ENCODE measurements around the gene FAM107B.
A peak's percentile ranks its signal among the peaks of the same experiment; 100 is the strongest.
"Not testable (repeated sequence)": the region's sequence is repeated elsewhere in the genome, so short reads cannot be mapped to it uniquely, and the experiment has no call there.

The FAM107B gene

DNA sequence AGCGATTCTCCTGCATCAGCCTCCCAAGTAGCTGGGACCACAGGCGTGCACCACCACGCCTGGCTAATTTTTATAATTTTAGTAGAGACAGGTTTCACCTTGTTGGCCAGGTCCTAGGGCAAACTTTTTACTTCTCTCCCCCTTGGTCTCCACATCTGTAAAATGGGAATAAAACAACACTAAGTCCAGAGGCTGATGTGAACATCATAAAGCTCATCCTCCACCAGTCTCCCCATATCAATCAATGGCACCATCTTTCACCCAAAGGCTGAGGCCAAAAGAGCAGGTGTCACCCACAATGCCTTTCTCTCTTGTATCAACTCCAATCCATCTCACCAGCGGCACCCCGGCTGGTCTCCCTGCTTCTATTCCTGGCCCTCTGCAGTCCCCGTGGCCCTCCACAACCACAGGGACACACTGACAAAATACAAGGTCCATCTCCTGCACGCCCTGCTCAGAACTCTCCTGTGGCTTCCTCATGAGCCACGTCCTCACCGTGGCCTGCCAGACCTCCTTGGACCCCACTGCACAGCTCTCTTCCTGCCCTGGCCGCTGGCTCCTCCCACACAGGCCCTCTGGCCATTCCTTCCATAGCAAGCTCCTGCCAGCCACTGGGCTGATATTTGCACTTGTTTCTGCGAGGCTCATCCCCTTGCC is 179.0 kb downstream of the FAM107B start:
- no peak for DNase-seq

GRCh38 chr10:14594878-14595525 is 179.7 kb downstream of the FAM107B start:
- DNase-seq: no peak

GRCh38 chr10:14593806-14594205 is 180.9 kb downstream of the FAM107B start:
- no peak for DNase-seq

- no peak for DNase-seq
Measured at GRCh38 chr10:14592566-14592965, 182.1 kb downstream of the FAM107B start.

- DNase-seq: no peak
Measured at GRCh38 chr10:14592026-14592425, 182.7 kb downstream of the FAM107B start.

- not testable (repeated sequence) for DNase-seq
Measured at GRCh38 chr10:14588938-14589294, 185.8 kb downstream of the FAM107B start.

DNA sequence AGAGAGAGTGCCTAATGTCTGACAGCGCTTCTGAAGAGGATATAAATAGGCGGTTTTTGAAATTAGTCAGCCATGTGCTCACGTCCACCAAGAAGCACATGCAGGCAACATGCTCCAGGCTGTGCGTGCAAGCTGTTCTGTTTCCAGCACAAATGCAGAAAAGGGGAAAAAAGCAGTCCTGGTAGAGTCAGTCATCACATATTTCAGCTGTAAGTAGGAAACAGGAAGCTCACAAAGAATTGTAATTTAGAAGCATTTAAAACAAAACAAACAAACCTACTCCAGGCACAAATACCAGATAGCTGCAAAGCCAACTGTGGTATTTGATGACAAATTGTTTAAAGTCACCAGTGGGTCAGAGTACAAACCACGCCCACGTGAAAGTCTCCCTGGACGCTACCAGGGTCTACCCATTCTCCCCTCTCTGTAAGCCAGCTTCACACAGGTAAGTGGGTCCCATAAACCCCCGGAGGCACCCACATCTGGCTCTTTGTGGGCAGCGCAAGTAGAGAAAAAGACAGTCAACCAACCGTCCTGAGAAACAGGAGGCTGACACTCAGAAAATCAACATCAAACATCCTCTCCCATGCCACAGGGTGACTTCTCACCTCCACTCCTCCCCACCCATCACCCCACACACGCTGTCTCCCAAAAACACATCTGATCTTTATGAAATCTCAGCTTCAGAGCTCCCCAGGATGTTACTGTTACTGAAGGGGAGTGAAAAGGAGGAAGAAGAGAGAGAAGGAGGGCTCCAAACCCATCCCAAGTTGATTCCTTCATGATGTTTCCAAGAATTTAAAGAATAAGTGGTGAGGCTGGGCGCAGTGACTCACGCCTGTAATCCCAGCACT is 186.4 kb downstream of the FAM107B start:
- DNase-seq: peak; percentile 70

DNA sequence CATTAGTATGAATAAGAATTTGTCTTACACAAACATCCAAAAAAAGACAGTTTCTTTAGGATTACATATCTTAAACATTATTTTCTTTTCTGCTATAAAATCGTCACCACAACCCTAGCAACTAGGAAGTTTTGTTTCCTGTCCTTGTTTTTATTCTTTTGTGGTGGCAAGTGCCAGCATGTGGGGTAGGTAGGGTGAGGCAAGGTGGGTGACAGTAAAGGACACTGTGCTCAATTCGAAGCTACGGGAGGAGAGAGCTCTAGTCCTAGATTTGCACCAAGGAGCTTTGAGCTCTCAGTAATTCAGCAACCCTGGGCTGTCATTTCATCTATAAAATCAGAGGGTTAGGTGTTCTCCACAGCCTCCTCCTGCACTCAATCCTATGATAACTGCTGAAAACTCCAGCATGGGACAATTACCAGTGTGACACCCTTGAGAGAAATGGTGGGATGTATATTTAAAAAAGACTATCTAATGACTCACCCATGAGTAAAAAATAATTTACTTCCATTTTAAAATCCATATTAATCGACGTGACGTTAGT is 187.1 kb downstream of the FAM107B start:
- DNase-seq: no peak

DNA sequence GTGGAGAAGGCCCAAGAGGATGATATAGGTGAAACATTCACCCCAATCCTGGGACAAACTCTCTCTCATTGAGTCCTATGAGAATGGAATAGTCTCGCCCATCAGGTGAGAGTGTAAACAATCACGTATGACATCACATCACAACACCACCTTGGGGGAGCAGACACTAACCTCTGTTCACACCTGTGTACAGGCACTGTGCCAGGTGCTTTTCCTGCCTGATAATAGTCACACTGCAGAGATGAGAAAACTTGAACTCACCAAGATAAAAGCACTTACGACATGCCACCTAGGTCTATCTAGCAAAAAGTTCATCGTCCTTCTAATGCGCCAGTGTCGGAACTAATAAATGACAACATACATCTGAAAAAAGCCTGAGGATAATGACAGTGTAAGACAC is 187.8 kb downstream of the FAM107B start:
- peak; percentile 64 for DNase-seq

GRCh38 chr10:14585287-14586193 is 189.2 kb downstream of the FAM107B start:
- DNase-seq: no peak

- peak; percentile 48 for DNase-seq
Measured at GRCh38 chr10:14584661-14585060, 190.0 kb downstream of the FAM107B start.

DNA sequence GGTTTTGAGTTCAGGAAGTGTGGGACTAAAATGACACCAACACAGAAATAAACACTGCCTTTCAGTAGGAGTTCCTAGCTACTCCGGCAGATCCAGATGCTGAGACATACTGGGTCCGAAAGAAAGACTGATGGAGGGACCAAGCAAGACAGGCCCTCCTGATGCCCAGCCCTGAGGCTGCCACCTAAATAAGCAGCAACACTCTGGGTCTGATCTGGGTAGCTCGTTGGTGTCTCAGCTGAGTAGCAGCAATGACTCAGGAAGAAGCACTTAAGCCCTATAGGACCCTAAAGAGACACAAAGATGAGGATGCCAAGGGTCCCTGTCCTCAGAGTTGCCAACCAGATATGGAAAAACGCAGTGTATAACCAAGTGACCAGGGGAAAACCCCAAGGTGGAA is 190.7 kb downstream of the FAM107B start:
- DNase-seq: no peak

GRCh38 chr10:14583252-14583651 is 191.4 kb downstream of the FAM107B start:
- peak; percentile 82 for DNase-seq

GRCh38 chr10:14581553-14582321 is 193.0 kb downstream of the FAM107B start:
- no peak for DNase-seq

GRCh38 chr10:14580671-14581332 is 193.9 kb downstream of the FAM107B start:
- DNase-seq: no peak

GRCh38 chr10:14579405-14579804 is 195.3 kb downstream of the FAM107B start:
- DNase-seq: no peak

- no peak for DNase-seq
Measured at GRCh38 chr10:14578060-14578952, 196.4 kb downstream of the FAM107B start.

DNA sequence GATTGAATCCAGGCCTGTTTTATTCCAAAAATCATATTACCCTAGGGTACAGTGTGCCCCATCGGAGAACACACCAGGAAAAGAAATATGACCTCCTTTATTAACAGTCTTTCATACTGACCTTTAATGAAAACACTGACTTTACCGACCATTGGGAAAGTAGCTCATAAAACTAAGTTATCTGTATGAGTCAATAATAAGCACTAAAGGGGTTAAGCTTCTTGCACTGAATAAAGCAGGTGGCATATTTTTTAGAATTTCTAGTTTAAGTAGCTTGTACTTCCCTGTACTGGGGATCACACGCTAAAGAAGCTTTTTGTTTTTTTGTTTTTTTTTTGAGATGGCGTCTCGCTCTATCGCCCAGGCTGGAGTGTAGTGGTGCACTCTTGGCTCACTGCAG is 199.8 kb downstream of the FAM107B start:
- DNase-seq: no peak

DNA sequence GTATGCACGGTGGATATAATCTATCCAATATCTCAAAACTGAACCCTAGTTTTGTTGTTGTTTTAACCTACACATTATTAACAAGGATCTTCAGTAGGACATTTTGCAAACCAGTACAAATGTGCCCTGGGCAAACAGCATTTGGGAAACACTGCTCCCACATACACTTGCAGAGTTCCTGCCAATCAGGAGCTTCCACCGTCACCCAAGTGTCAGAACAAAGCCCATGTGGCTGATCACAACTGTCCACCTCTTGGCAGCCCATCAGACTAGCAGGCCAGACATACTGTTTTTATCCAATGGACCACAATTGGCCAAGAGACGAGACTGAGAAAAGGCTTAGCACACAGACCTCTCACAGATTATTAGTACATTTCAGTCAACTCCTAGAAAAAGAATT is 200.4 kb downstream of the FAM107B start:
- DNase-seq: no peak

GRCh38 chr10:14573666-14574261 is 200.9 kb downstream of the FAM107B start:
- no peak for DNase-seq
